Dendritic cell treated with granulocyte-macrophage colony-stimulating factor and Interleukin-4, amounts not matched to agents 40 ng/mL and 50 ng/mL, for 4 days (primary cell): ENCODE data around the gene CNTN5.

Experiments used
- H3K27ac Mint-ChIP-seq: one replicate; pipeline ENCODE4 v1.8.0; 2022; ENCODE audit warnings: mild to moderate bottlenecking, mixed read lengths
- H3K27me3 Mint-ChIP-seq: one replicate; pipeline ENCODE4 v1.8.0; 2022; ENCODE audit warnings: mild to moderate bottlenecking, mixed read lengths
- H3K36me3 Mint-ChIP-seq: one replicate; pipeline ENCODE4 v1.8.0; 2022; ENCODE audit warnings: low read depth, mixed read lengths
- H3K4me1 Mint-ChIP-seq: one replicate; pipeline ENCODE4 v1.8.0; 2022; ENCODE audit warnings: low read depth, mixed read lengths
- H3K4me3 Mint-ChIP-seq: one replicate; pipeline ENCODE4 v1.8.0; 2022; ENCODE audit warnings: mild to moderate bottlenecking, moderate library complexity, mixed read lengths
- H3K9me3 Mint-ChIP-seq: one replicate; pipeline ENCODE4 v1.8.0; 2022; ENCODE audit warnings: mixed read lengths
- intact Hi-C: fragments of 100-400 bp; cut with micrococcal nuclease; formaldehyde crosslinking; loops from one replicate; pipeline ENCODE4 v1.15.0; 2022

CNTN5 gene

GRCh38 chr11:100105982-100106358, 1085.2 kb downstream of the CNTN5 start:
- intact Hi-C loops: no loop called here
- no peak overlapping the region for H3K4me3 Mint-ChIP-seq
- no peaks in the 10 kb centered on the region for H3K27me3 Mint-ChIP-seq
- no peaks in the 10 kb centered on the region for H3K4me1 Mint-ChIP-seq
- H3K9me3 Mint-ChIP-seq: peaks cover 24% of the 10 kb centered on the region
- H3K27ac Mint-ChIP-seq: no peak overlapping the region
- H3K36me3 Mint-ChIP-seq: no peaks in the 10 kb centered on the region

DNA sequence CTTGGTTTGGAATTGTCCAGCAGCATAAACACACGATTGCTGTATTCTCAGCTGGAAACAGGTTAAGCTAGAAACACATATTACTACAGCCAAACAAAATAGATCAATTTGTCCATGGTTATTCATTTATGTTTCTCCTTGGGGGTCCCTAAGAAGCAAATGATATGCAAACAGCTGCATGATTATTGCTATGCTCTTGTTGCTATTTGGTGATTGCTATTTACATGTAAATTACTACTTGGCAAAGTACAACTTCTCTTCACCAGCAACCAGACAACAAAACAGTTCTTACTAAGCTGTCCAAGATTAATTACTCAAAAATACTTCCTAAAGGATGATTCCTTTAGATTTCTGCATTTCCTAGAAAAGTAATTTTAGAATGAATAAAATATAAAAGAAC, 1098.4 kb downstream of the CNTN5 start:
- H3K4me3 Mint-ChIP-seq: no peak overlapping the region
- no peaks in the 10 kb centered on the region for H3K27me3 Mint-ChIP-seq
- no peaks in the 10 kb centered on the region for H3K4me1 Mint-ChIP-seq
- intact Hi-C loops: no loop called here
- H3K36me3 Mint-ChIP-seq: no peaks in the 10 kb centered on the region
- no peak overlapping the region for H3K27ac Mint-ChIP-seq
- peaks cover 18% of the 10 kb centered on the region for H3K9me3 Mint-ChIP-seq

- Mint-ChIP-seq H3K27me3 (no peaks in the 10 kb centered on the region), H3K4me1 (no peaks in the 10 kb centered on the region), H3K4me3 (no peak overlapping the region), H3K27ac (no peak overlapping the region), H3K36me3 (no peaks in the 10 kb centered on the region), H3K9me3 (peaks cover 27% of the 10 kb centered on the region)
- intact Hi-C loops: no loop called here
Observed at GRCh38 chr11:100133114-100133513, 1112.4 kb downstream of the CNTN5 start.

DNA sequence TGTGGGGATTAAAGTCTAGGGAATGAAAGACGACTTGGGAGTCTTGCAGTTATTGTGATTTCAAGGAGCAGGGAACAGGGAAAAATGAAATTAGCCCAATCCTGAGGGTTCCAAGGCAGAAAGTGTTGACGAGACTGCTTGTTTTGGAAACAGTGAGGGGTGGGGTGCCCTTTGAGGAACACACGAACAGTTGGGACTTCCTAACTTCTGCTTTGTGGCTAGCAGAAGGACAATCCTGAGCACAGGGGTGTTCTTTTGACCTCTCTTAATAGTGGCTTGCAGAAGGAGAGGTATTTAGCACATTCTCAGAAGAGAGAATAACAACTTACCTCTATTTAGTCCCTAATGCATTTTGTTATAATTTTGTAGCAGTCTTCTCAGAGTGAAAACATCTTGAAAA, 1120.5 kb downstream of the CNTN5 start:
- Mint-ChIP-seq H3K27ac (no peak overlapping the region), H3K4me1 (no peaks in the 10 kb centered on the region), H3K9me3 (peaks cover 6% of the 10 kb centered on the region), H3K4me3 (no peak overlapping the region), H3K36me3 (no peaks in the 10 kb centered on the region), H3K27me3 (no peaks in the 10 kb centered on the region)
- intact Hi-C loops: no loop called here

GRCh38 chr11:100151944-100152343, 1131.2 kb downstream of the CNTN5 start:
- H3K4me1 Mint-ChIP-seq: no peaks in the 10 kb centered on the region
- H3K27me3 Mint-ChIP-seq: no peaks in the 10 kb centered on the region
- H3K4me3 Mint-ChIP-seq: no peak overlapping the region
- H3K36me3 Mint-ChIP-seq: no peaks in the 10 kb centered on the region
- H3K9me3 Mint-ChIP-seq: peaks cover 37% of the 10 kb centered on the region
- no peak overlapping the region for H3K27ac Mint-ChIP-seq
- intact Hi-C loops: no loop called here

DNA sequence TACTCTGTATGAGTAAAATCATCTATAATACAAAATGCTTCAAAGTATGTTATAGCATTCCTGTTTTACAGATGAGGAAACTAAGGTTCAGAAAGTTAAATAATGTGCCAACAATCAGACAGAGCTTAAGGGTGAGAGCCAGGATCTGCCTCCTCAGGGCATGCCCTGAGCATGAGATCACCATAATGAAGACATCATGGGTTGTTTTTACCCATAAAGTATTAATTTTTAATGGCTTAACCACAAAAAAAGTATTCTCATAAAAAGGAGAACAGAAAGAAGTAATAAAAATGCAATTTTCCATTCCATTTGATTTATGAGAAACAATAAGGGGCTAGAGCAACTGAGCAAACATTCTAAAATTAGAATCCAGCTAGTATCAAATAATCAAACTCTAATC, 1132.0 kb downstream of the CNTN5 start:
- peaks cover 37% of the 10 kb centered on the region for H3K9me3 Mint-ChIP-seq
- H3K36me3 Mint-ChIP-seq: no peaks in the 10 kb centered on the region
- intact Hi-C loops: no loop called here
- no peak overlapping the region for H3K27ac Mint-ChIP-seq
- H3K4me1 Mint-ChIP-seq: no peaks in the 10 kb centered on the region
- H3K4me3 Mint-ChIP-seq: no peak overlapping the region
- no peaks in the 10 kb centered on the region for H3K27me3 Mint-ChIP-seq

DNA sequence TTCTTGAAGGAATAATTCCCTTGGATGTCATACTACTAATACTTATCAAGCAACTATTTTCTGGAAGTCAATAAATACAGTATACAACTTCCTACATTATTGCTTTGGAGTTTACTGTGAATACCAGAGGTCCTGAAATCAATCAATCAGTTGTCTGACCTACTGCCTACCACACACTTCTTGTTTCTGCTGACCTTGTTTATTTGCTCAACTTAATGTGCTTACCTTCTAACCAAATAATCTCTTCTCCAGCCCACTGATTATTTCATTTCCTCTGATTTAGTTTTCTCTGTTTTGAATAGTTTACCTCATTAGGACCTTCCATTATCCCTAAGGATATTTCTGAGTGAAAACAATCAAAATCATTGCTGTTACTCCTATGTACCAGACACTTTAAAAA, 1142.7 kb downstream of the CNTN5 start:
- no peak overlapping the region for H3K27ac Mint-ChIP-seq
- no peaks in the 10 kb centered on the region for H3K4me1 Mint-ChIP-seq
- H3K4me3 Mint-ChIP-seq: no peak overlapping the region
- peaks cover 10% of the 10 kb centered on the region for H3K9me3 Mint-ChIP-seq
- H3K27me3 Mint-ChIP-seq: no peaks in the 10 kb centered on the region
- intact Hi-C loops: no loop called here
- no peaks in the 10 kb centered on the region for H3K36me3 Mint-ChIP-seq

- no peak overlapping the region for H3K27ac Mint-ChIP-seq
- H3K36me3 Mint-ChIP-seq: no peaks in the 10 kb centered on the region
- H3K4me1 Mint-ChIP-seq: no peaks in the 10 kb centered on the region
- intact Hi-C loops: no loop called here
- H3K27me3 Mint-ChIP-seq: no peaks in the 10 kb centered on the region
- H3K4me3 Mint-ChIP-seq: no peak overlapping the region
- peaks cover 39% of the 10 kb centered on the region for H3K9me3 Mint-ChIP-seq
Observed at GRCh38 chr11:100174881-100175280, 1154.1 kb downstream of the CNTN5 start.

GRCh38 chr11:100176456-100176855, 1155.7 kb downstream of the CNTN5 start:
- intact Hi-C loops: no loop called here
- H3K27ac Mint-ChIP-seq: no peak overlapping the region
- no peaks in the 10 kb centered on the region for H3K4me1 Mint-ChIP-seq

DNA sequence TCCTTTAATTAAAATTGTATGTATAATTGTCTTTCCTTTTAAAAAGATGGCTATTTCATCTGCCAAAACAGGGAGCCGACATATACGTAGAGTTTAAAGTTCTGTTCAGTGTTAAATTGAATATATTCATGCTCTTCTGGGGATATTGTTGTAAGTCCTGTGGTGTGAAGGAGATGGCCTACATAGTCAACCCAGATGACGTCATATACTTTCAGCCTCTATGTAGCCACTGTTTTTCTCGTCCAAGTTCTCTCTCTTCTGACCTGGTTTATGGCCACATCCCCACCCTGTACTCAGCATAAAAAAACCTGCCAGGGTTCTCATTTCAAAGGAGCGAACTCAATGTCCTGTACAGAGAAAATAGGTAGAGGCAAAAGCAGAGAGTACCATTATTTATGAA, 1156.9 kb downstream of the CNTN5 start:
- Mint-ChIP-seq H3K4me1 (no peaks in the 10 kb centered on the region), H3K27ac (no peak overlapping the region), H3K4me3 (no peak overlapping the region), H3K36me3 (no peaks in the 10 kb centered on the region), H3K9me3 (peaks cover 38% of the 10 kb centered on the region), H3K27me3 (no peaks in the 10 kb centered on the region)
- intact Hi-C loops: no loop called here

More at GRCh38 chr11:100176456-100176855, 1155.7 kb downstream of the CNTN5 start:
- H3K4me3 Mint-ChIP-seq: no peak overlapping the region
- no peaks in the 10 kb centered on the region for H3K36me3 Mint-ChIP-seq
- H3K27me3 Mint-ChIP-seq: no peaks in the 10 kb centered on the region
- peaks cover 44% of the 10 kb centered on the region for H3K9me3 Mint-ChIP-seq

DNA sequence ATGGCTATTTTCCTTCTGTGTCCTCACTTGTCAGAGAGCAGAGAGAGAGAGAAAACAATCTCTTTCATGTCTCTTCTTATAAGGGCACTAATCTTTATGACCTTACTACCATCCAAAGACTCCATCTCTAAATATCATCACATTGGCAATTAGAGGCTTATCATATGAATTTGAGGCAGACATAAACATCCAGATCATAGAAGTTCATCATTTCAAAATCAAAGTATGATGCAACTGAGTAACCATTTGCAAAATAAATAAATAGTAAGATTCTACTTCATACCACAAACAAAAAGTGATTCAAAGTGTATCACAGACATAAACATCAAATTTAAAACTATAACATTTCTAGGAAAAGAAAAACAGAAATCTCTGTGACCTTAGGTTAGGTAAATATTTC, 1161.6 kb downstream of the CNTN5 start:
- peaks cover 39% of the 10 kb centered on the region for H3K9me3 Mint-ChIP-seq
- no peaks in the 10 kb centered on the region for H3K4me1 Mint-ChIP-seq
- H3K4me3 Mint-ChIP-seq: no peak overlapping the region
- no peaks in the 10 kb centered on the region for H3K36me3 Mint-ChIP-seq
- no peak overlapping the region for H3K27ac Mint-ChIP-seq
- H3K27me3 Mint-ChIP-seq: no peaks in the 10 kb centered on the region
- intact Hi-C loops: no loop called here

DNA sequence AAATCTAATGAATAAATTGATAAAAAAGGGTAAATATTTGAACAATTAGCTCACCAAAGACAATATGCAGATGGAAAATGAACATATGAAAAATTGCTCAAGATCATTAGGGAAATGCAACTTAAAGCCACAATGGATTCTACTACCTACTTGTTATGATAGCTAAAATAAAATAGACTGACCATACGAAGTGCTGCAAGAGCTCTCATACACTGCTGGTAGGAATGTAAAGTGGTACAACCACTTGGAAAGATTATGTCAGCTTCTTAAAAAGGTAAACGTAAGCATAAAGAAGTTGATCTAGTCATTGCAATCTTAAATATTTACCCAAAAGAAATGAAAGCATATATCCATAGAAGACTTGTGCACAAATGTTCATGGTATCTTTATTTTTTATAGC, 1162.2 kb downstream of the CNTN5 start:
- no peaks in the 10 kb centered on the region for H3K4me1 Mint-ChIP-seq
- no peaks in the 10 kb centered on the region for H3K27me3 Mint-ChIP-seq
- no peak overlapping the region for H3K27ac Mint-ChIP-seq
- no peak overlapping the region for H3K4me3 Mint-ChIP-seq
- peaks cover 39% of the 10 kb centered on the region for H3K9me3 Mint-ChIP-seq
- intact Hi-C loops: no loop called here
- no peaks in the 10 kb centered on the region for H3K36me3 Mint-ChIP-seq

DNA sequence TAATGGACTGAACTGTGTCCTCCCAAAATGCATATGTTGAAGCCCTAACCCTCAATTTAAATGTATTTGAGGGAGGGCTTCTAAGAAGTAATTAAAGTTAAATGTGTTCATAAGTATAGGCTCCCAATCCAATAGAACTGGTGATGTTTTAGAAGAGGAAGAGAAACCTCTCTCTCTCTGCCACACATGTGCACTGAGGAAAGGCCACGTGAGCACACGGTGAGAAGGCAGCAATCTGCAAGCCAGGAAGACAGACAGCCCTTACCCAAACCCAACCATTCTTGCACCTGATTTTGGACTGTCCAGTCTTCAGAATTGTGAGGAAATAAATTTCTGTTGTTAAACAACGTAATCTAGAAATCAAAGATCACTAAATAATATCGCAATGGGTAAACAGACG, 1164.8 kb downstream of the CNTN5 start:
- H3K4me3 Mint-ChIP-seq: no peak overlapping the region
- H3K9me3 Mint-ChIP-seq: peaks cover 32% of the 10 kb centered on the region
- H3K27ac Mint-ChIP-seq: no peak overlapping the region
- H3K36me3 Mint-ChIP-seq: no peaks in the 10 kb centered on the region
- intact Hi-C loops: no loop called here
- no peaks in the 10 kb centered on the region for H3K4me1 Mint-ChIP-seq
- H3K27me3 Mint-ChIP-seq: no peaks in the 10 kb centered on the region

DNA sequence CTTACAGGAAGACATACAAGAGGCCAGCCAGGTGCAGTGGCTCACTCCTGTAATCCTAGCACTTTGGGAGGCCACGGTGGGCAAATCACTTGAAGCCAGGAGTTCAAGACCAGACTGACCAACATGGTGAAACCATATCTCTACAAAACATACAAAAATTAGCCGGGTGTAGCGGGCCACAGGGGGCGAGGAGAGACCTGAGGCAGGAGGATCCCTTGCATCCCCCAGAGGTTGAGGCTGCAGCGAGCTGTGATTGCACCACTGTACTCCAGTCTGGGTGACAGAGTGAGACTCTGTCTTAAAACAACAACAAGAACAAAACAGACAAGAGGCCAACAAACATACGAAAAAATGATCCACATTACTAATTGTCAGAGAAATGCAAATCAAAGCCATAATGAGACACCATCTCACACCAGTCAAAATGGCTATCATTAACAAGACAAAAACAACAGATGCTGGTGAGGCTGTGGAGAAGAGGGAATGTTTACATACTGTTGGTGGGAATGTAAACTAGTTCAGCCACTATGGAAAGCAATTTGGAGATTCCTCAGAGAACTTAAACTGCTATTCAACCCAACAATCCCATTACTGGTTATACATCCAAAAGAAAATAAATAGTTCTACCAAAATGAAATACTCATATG, 1167.5 kb downstream of the CNTN5 start:
- Mint-ChIP-seq H3K27me3 (no peaks in the 10 kb centered on the region), H3K9me3 (peaks cover 32% of the 10 kb centered on the region), H3K27ac (no peak overlapping the region), H3K4me1 (no peaks in the 10 kb centered on the region), H3K36me3 (no peaks in the 10 kb centered on the region), H3K4me3 (no peak overlapping the region)
- intact Hi-C loops: no loop called here

DNA sequence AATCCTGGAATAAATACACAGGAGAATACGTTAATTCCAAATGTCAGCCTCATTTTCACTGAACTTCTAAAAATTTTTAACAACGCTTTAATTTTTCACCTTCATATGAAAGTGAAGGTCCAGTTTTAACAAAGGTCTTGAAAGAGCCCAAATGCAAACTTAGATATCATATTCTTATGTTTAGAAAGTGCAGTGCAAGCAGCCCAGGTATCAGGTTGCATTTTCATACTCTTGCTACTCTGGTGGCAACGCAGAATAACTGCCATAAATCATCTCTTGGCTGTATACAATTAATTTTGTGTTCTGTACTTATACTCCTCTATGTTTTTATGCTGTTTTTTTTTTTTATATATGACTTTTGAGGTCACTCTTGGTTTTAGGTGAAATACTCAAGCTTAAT, 1169.6 kb downstream of the CNTN5 start:
- H3K9me3 Mint-ChIP-seq: peaks cover 15% of the 10 kb centered on the region
- no peaks in the 10 kb centered on the region for H3K36me3 Mint-ChIP-seq
- intact Hi-C loops: no loop called here
- H3K4me1 Mint-ChIP-seq: no peaks in the 10 kb centered on the region
- H3K27ac Mint-ChIP-seq: no peak overlapping the region
- no peak overlapping the region for H3K4me3 Mint-ChIP-seq
- no peaks in the 10 kb centered on the region for H3K27me3 Mint-ChIP-seq
